H1 (cell line): ENCODE measurements around the gene ELOA.

Experiments
- ATF3 ChIP-seq: IDR thresholded peaks from 2 replicates; pipeline ENCODE4 v1.6.1; 2011; ENCODE audit warnings: low read depth, mild to moderate bottlenecking, low read length; ENCODE audit not compliant: insufficient read depth
- BCL11A ChIP-seq, 2 experiments: IDR thresholded peaks; one replicate each; pipeline ENCODE4 v1.6.1; 2011; ENCODE audit warnings: low read depth in 2 of 2, low read length in 2 of 2, mild to moderate bottlenecking in 2 of 2
- CBX8 ChIP-seq: fragments of 300-800, 300-1000 bp; sonication (generic); IDR thresholded peaks from 2 replicates; pipeline ENCODE4 v1.7.1; 2016; ENCODE audit warnings: low read depth, low read length, borderline replicate concordance
- CEBPB ChIP-seq: IDR thresholded peaks from 2 replicates; pipeline ENCODE4 v1.6.1; 2012; ENCODE audit warnings: low read depth, low read length
- CREB1 ChIP-seq: IDR thresholded peaks from 2 replicates; pipeline ENCODE4 v1.6.1; 2012; ENCODE audit warnings: inconsistent platforms
- CTCF ChIP-seq, 3 experiments: IDR thresholded peaks; 1 replicate in 2 of 3; 2 replicates in 1 of 3; pipeline versions ENCODE4 v1.5.1 to v1.6.1; 2011; ENCODE audit warnings: low read length in 3 of 3, mild to moderate bottlenecking in 3 of 3, inconsistent platforms in 2 of 3, low read depth in 1 of 3, moderate library complexity in 1 of 3; ENCODE audit not compliant: insufficient read depth in 1 of 3; ENCODE audit errors: control extremely low read depth in 1 of 3
- EZH2 ChIP-seq: fragments of 200-600 bp; sonication (generic); IDR thresholded peaks from 2 replicates; pipeline ENCODE4 v1.7.1; 2012; ENCODE audit warnings: low read depth, mild to moderate bottlenecking, moderate library complexity, low read length, inconsistent platforms; ENCODE audit not compliant: severe bottlenecking
- MAFK ChIP-seq: IDR thresholded peaks from 2 replicates; pipeline ENCODE4 v1.6.1; 2012; ENCODE audit warnings: low read depth, mild to moderate bottlenecking, improper control_type of control experiment, low read length
- POLR2A ChIP-seq, 2 experiments: IDR thresholded peaks; 1 replicate in 1 of 2; 2 replicates in 1 of 2; pipeline ENCODE4 v1.6.1; 2011; ENCODE audit warnings: low read depth in 2 of 2, low read length in 2 of 2, mild to moderate bottlenecking in 2 of 2; ENCODE audit errors: control extremely low read depth in 1 of 2
- POLR2AphosphoS5 ChIP-seq: IDR thresholded peaks from 2 replicates; pipeline ENCODE4 v1.6.1; 2011; ENCODE audit warnings: low read depth, low read length
- SAP30 ChIP-seq: fragments of 300-600 bp; sonication (generic); IDR thresholded peaks from 2 replicates; pipeline ENCODE4 v1.7.1; 2012; ENCODE audit warnings: low read length, moderate library complexity, mild to moderate bottlenecking, inconsistent platforms; ENCODE audit not compliant: insufficient read depth, insufficient replicate concordance
- SRF ChIP-seq: IDR thresholded peaks from 2 replicates; pipeline ENCODE4 v1.6.1; 2011; ENCODE audit warnings: mild to moderate bottlenecking, low read depth, low read length, moderate library complexity
- USF2 ChIP-seq: IDR thresholded peaks from 2 replicates; pipeline ENCODE4 v1.6.1; 2011; ENCODE audit warnings: low read length, improper control_type of control experiment

GRCh38 chr1:23732363-23733224 is 10.7 kb upstream of the ELOA start:
- TF ChIP-seq BCL11A (IDR thresholded peaks at IDR 0.05; ENCODE audit: low read depth in 2 of 2, low read length in 2 of 2) (no peak), CTCF (IDR thresholded peaks at IDR 0.05; ENCODE audit: control extremely low read depth in 1 of 3, insufficient read depth in 1 of 3, low read depth in 1 of 3, low read length in 3 of 3) (no peak), CREB1 (no peak), EZH2 (no peak), CEBPB (no peak), MAFK (no peak), SRF (no peak), ATF3 (no peak), POLR2A (IDR thresholded peaks at IDR 0.05; ENCODE audit: control extremely low read depth in 1 of 2, low read depth in 2 of 2, low read length in 2 of 2) (no peak), SAP30 (no peak), POLR2AphosphoS5 (no peak), CBX8 (no peak), USF2 (no peak)
